Fibroblast of skin of right quadriceps (primary cell): ENCODE measurements around the gene OSTF1.

Source experiments
- DNase-seq: peaks from one replicate; pipeline ENCODE4 v3.0.0-alpha.2; 2013

The OSTF1 gene

GRCh38 chr9:75169623-75170022, 81.3 kb downstream of the OSTF1 start:
- peak; percentile 33 for DNase-seq

- DNase-seq, result no peak
Observed at GRCh38 chr9:75170898-75171360, 82.6 kb downstream of the OSTF1 start.

- no peak for DNase-seq
Observed at GRCh38 chr9:75175395-75175794, 87.1 kb downstream of the OSTF1 start.

- no peak for DNase-seq
Observed at GRCh38 chr9:75176037-75176436, 87.7 kb downstream of the OSTF1 start.

GRCh38 chr9:75181750-75182149, 93.4 kb downstream of the OSTF1 start:
- DNase-seq, result no peak

GRCh38 chr9:75183306-75183705, 95.0 kb downstream of the OSTF1 start:
- DNase-seq, result no peak

GRCh38 chr9:75184471-75184870, 96.2 kb downstream of the OSTF1 start:
- DNase-seq, result no peak

- no peak for DNase-seq
Observed at GRCh38 chr9:75185585-75186170, 97.4 kb downstream of the OSTF1 start.

GRCh38 chr9:75186767-75187380, 98.6 kb downstream of the OSTF1 start:
- peak; percentile 21 for DNase-seq

- no peak for DNase-seq
Observed at GRCh38 chr9:75188756-75189155, 100.4 kb downstream of the OSTF1 start.

- DNase-seq, result no peak
Observed at GRCh38 chr9:75190762-75191161, 102.4 kb downstream of the OSTF1 start.
